HCT116 (cell line): ENCODE data around the gene XAGE1A. TPM values are rescaled to one million over a fixed set of nuclear protein-coding genes. Genes with fewer than 3 reads are reported as not detected.
"Not testable (repeated sequence)": the region's sequence is repeated elsewhere in the genome, so short reads cannot be mapped to it uniquely, and the experiment has no call there.

ENCODE experiments used
- ATAC-seq: fragments of 200-7000 bp; cut with Tn5 transposase; 2 replicates; pipeline ENCODE4 v1.9.1; 2020; ENCODE audit warnings: mild to moderate bottlenecking, moderate library complexity
- BruUV-seq: library from RNA; stranded (reverse); fragments of 400-500 nt; replicated peaks from 2 replicates; lab custom pipeline; 2021; lab: Mats Ljungman, UMichigan
- CTCF ChIA-PET: fragments of 300-600 bp; sonication (Branson Sonifier 250); formaldehyde crosslinking; loops from one replicate; lab custom pipeline; 2021; ENCODE audit warnings: antibody characterized with exemption; lab: Charles Lee
- POLR2A ChIA-PET: fragments of 300-600, 350-600 bp; sonication (Branson Sonifier 250); formaldehyde crosslinking; loops from one replicate; lab custom pipeline; 2021; ENCODE audit warnings: antibody characterized with exemption; lab: Charles Lee
- RAD21 ChIA-PET, 2 experiments: fragments of 300-600 bp; sonication (Branson Sonifier 250); formaldehyde crosslinking; loops; one replicate each; lab custom pipeline; 2023; ENCODE audit warnings: low total read pairs in 2 of 2; ENCODE audit not compliant: uncharacterized antibody in 2 of 2, unreplicated experiment in 2 of 2, low non-redundant PET in 1 of 2; lab: Charles Lee
- DNase-seq: peaks from one replicate; pipeline ENCODE4 v3.0.0-alpha.2; 2010; ENCODE audit warnings: low read depth, low spot score
- H2AFZ ChIP-seq: fragments of 200-600 bp; shearing (Covaris generic), sonication (generic); 2 replicates; pipeline ENCODE4 v1.6.1; 2017; ENCODE audit warnings: low read depth, mixed run types, mixed read lengths, antibody characterized with exemption, low read length; ENCODE audit not compliant: poor library complexity, severe bottlenecking
- H3K27ac ChIP-seq: 2 replicates; pipeline ENCODE4 v1.5.1; 2012; ENCODE audit warnings: low read depth, low read length
- H3K27me3 ChIP-seq: fragments of 200-600 bp; sonication (generic); 2 replicates; pipeline ENCODE4 v1.6.1; 2016; ENCODE audit warnings: mixed run types, low read length, mixed read lengths; ENCODE audit not compliant: insufficient read depth
- H3K36me3 ChIP-seq, 2 experiments: fragments of 200-500 bp in 1 of 2; fragments of 200-600 bp in 1 of 2; sonication (Bioruptor generic) in 1 of 2; sonication (generic) in 1 of 2; 2 replicates each; pipeline versions ENCODE4 v1.5.1 to v1.6.1; 2014 to 2016; ENCODE audit warnings: low read length in 2 of 2, inconsistent platforms in 1 of 2, mixed read lengths in 1 of 2, mixed run types in 1 of 2; ENCODE audit not compliant: insufficient read depth in 2 of 2, control insufficient read depth in 1 of 2
- H3K4me1 ChIP-seq, 2 experiments: fragments of 200-600 bp in 1 of 2; sonication (generic) in 1 of 2; 2 replicates each; pipeline versions ENCODE4 v1.5.1 to v1.6.1; 2012 to 2017; ENCODE audit warnings: low read length in 2 of 2, inconsistent platforms in 1 of 2, mild to moderate bottlenecking in 1 of 2, mixed read lengths in 1 of 2, mixed run types in 1 of 2, moderate library complexity in 1 of 2; ENCODE audit not compliant: insufficient read depth in 2 of 2, control insufficient read depth in 1 of 2
- H3K4me2 ChIP-seq: fragments of 200-600 bp; sonication (generic); 2 replicates; pipeline ENCODE4 v1.6.1; 2017; ENCODE audit warnings: mixed run types, low read length, mixed read lengths
- H3K4me3 ChIP-seq, 2 experiments: fragments of 200-600 bp in 1 of 2; sonication (generic) in 1 of 2; replicated peaks in 1 of 2; 2 replicates each; pipeline ENCODE4 v1.5.1; 2011 to 2016; ENCODE audit warnings: low read length in 2 of 2, control low read depth in 1 of 2, low read depth in 1 of 2, mild to moderate bottlenecking in 1 of 2, mixed read lengths in 1 of 2, mixed run types in 1 of 2
- H3K79me2 ChIP-seq: fragments of 200-600 bp; sonication (generic); 2 replicates; pipeline ENCODE4 v1.6.1; 2017; ENCODE audit warnings: mild to moderate bottlenecking, mixed run types, low read length, moderate library complexity, mixed read lengths; ENCODE audit not compliant: insufficient read depth
- H3K9ac ChIP-seq: fragments of 200-600 bp; sonication (generic); 2 replicates; pipeline ENCODE4 v1.6.1; 2016; ENCODE audit warnings: low read length, mixed read lengths
- H3K9me2 ChIP-seq: fragments of 200-600 bp; sonication (generic), shearing (Covaris generic); 2 replicates; pipeline ENCODE4 v1.6.1; 2017; ENCODE audit warnings: mixed run types, mild to moderate bottlenecking, moderate library complexity; ENCODE audit not compliant: insufficient read depth
- H3K9me3 ChIP-seq, 2 experiments: fragments of 200-500 bp in 1 of 2; fragments of 200-600 bp in 1 of 2; sonication (Bioruptor generic) in 1 of 2; sonication (generic) in 1 of 2; 2 replicates each; pipeline ENCODE4 v1.6.1; 2014 to 2017; ENCODE audit warnings: low read length in 2 of 2, mixed read lengths in 2 of 2, inconsistent platforms in 1 of 2, low read depth in 1 of 2, mild to moderate bottlenecking in 1 of 2, mixed run types in 1 of 2, moderate library complexity in 1 of 2; ENCODE audit not compliant: control insufficient read depth in 1 of 2, insufficient read depth in 1 of 2
- H4K20me1 ChIP-seq: fragments of 200-600 bp; sonication (generic), shearing (Covaris generic); 2 replicates; pipeline ENCODE4 v1.6.1; 2017; ENCODE audit warnings: mixed run types, mild to moderate bottlenecking, moderate library complexity; ENCODE audit not compliant: insufficient read depth
- intact Hi-C: fragments of 100-400 bp; cut with micrococcal nuclease; formaldehyde crosslinking; loops from 2 replicates; pipeline ENCODE4 v1.10.0; 2022
- total RNA-seq: library from RNA; stranded (reverse); gene quantifications from one replicate; pipeline ENCODE4 v1.2.1, GENCODE V29; 2021; ENCODE audit not compliant: unreplicated experiment

The XAGE1A gene
- total RNA-seq, 1 experiment from 2014 or later, result not detected

- H3K27ac ChIP-seq, intact Hi-C loops, H3K4me2 ChIP-seq, H2AFZ ChIP-seq, H3K36me3 ChIP-seq, H4K20me1 ChIP-seq, DNase-seq, H3K4me3 ChIP-seq, H3K9me3 ChIP-seq, H3K9ac ChIP-seq, POLR2A ChIA-PET, H3K9me2 ChIP-seq, H3K27me3 ChIP-seq, H3K79me2 ChIP-seq, H3K4me1 ChIP-seq, CTCF ChIA-PET, RAD21 ChIA-PET, BruUV-seq: not testable (repeated sequence)
- ATAC-seq, result peak; percentile 80
These were observed 15.5 kb downstream of the XAGE1A start for GRCh38 chrX:52511126-52511525.

- ATAC-seq, H3K4me2 ChIP-seq, H3K4me1 ChIP-seq, DNase-seq, BruUV-seq, H2AFZ ChIP-seq, H3K36me3 ChIP-seq, RAD21 ChIA-PET, H3K9ac ChIP-seq, H3K79me2 ChIP-seq, H3K9me2 ChIP-seq, H3K9me3 ChIP-seq, H3K27ac ChIP-seq, H3K4me3 ChIP-seq, intact Hi-C loops, H3K27me3 ChIP-seq, H4K20me1 ChIP-seq, CTCF ChIA-PET, POLR2A ChIA-PET: not testable (repeated sequence)
These were observed 20.7 kb downstream of the XAGE1A start for GRCh38 chrX:52516110-52516986.

- ATAC-seq, H2AFZ ChIP-seq, H3K9me2 ChIP-seq, POLR2A ChIA-PET, H3K4me3 ChIP-seq, H3K4me2 ChIP-seq, H3K27ac ChIP-seq, intact Hi-C loops, H3K27me3 ChIP-seq, H3K9ac ChIP-seq, H3K9me3 ChIP-seq, H3K36me3 ChIP-seq, BruUV-seq, RAD21 ChIA-PET, H3K79me2 ChIP-seq, H3K4me1 ChIP-seq, DNase-seq, CTCF ChIA-PET, H4K20me1 ChIP-seq: not testable (repeated sequence)
These were observed 21.3 kb downstream of the XAGE1A start, which contains the start of gene XAGE1B for GRCh38 chrX:52516987-52517325. XAGE1B (minus strand) TSS chrX:52517063; CDS start chrX:52515527, 1,536 bp downstream.

- H3K9me3 ChIP-seq, CTCF ChIA-PET: not testable (repeated sequence)
These were observed 45.4 kb downstream of the XAGE1A start for GRCh38 chrX:52541051-52541450.

More at GRCh38 chrX:52541051-52541450, 45.4 kb downstream of the XAGE1A start:
- POLR2A ChIA-PET, H2AFZ ChIP-seq, RAD21 ChIA-PET, H3K27me3 ChIP-seq, DNase-seq, H3K4me3 ChIP-seq, H3K9ac ChIP-seq, BruUV-seq, intact Hi-C loops, ATAC-seq, H3K36me3 ChIP-seq, H4K20me1 ChIP-seq, H3K79me2 ChIP-seq, H3K9me2 ChIP-seq, H3K27ac ChIP-seq, H3K4me2 ChIP-seq, H3K4me1 ChIP-seq: not testable (repeated sequence)
